ENCODE results near the gene RFX6.
"Not testable (repeated sequence)": the region's sequence is repeated elsewhere in the genome, so short reads cannot be mapped to it uniquely, and the experiment has no call there.

Gene RFX6

DNA sequence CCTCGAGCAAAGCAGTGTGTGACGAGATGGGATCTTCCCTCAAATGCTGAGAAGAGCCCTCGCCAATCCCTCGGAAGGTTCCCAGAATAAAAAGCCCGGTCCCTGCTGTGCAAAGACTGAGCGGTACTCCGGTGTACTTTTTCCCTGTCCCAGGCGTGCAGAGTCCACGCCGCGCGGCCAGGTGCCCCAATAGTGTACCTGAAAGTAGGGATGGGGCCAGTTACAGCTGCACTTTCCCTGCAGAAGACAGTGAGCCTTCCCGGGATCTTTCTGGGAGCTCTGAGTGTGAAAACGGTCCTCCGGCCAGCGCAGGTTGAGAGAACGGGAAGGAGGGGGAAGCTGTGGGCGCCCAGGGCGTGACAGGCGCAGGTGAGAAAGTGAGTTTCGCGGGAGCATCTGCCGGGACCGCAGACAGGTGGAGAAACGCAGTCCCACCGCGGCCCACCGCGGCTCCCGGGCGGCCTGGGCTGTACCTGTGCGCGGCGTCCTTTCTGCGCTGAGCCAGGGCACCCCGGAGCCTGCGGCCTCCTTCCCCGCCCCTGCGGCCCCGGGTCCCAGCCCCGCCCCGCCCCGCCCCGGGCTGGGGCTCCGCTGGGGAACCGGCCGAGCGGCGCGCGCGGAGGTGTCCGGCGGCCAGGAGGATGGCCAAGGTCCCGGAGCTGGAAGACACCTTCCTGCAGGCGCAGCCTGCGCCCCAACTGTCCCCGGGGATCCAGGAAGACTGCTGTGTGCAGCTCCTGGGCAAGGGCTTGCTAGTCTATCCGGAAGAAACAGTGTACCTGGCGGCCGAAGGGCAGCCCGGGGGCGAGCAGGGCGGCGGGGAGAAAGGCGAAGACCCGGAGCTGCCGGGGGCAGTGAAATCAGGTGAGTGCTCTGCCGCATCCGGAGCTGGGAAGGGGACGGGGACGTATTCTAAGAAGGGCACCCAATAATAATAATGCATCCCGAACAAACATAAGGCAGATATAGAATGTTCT lies at the start of gene RFX6:
TSS of gene RFX6 (plus strand) at position 608 of the 977 bp plus-strand sequence. CDS start at position 642, 34 bp downstream.
- Mint-ChIP-seq H3K9me3 (no peaks in the 10 kb centered on the region), H3K27ac (no peak within 1 kb of the TSS), H3K36me3 (no peaks in the 10 kb centered on the region), H3K27me3 (peaks cover 19 to 27% of the 10 kb centered on the region in 2 donors), H3K4me3 (peak within 1 kb of the TSS; percentile 64 to 78), H3K4me1 (peaks cover 4 to 13% of the 10 kb centered on the region in 2 donors)
- DNase-seq (no peak), ATAC-seq (replicated peaks) (peak; percentile 31 to 44)

GRCh38 chr6:116827561-116828240 lies 49.3 kb upstream of the RFX6 start:
- ATAC-seq (replicated peaks) (no peak), DNase-seq (no peak)
- Mint-ChIP-seq H3K27ac (no peak overlapping the region), H3K36me3 (no peaks in the 10 kb centered on the region), H3K27me3 (no peaks in the 10 kb centered on the region), H3K9me3 (peaks cover 5 to 15% of the 10 kb centered on the region in 2 donors), H3K4me1 (no peaks in the 10 kb centered on the region), H3K4me3 (no peak overlapping the region)

- no peaks in the 10 kb centered on the region for H3K4me1 Mint-ChIP-seq
- H3K9me3 Mint-ChIP-seq, result peaks cover 3 to 6% of the 10 kb centered on the region in 2 donors
- DNase-seq (no peak), ATAC-seq (replicated peaks) (no peak)
- no peak within 1 kb of the TSS for H3K4me3 Mint-ChIP-seq
- no peak within 1 kb of the TSS for H3K27ac Mint-ChIP-seq
- no peaks in the 10 kb centered on the region for H3K36me3 Mint-ChIP-seq
- H3K27me3 Mint-ChIP-seq, result no peaks in the 10 kb centered on the region
Observed at GRCh38 chr6:116828983-116829382, 48.1 kb upstream of the RFX6 start, which contains the start of gene GPRC6A. Gene GPRC6A (minus strand): TSS chr6:116829083. CDS start chr6:116829013, 70 bp downstream.

- not testable (repeated sequence) for H3K36me3 Mint-ChIP-seq; H3K4me3 Mint-ChIP-seq; H3K27me3 Mint-ChIP-seq; DNase-seq; H3K27ac Mint-ChIP-seq; H3K9me3 Mint-ChIP-seq; ATAC-seq (replicated peaks); H3K4me1 Mint-ChIP-seq
Observed at GRCh38 chr6:116834526-116834925, 42.5 kb upstream of the RFX6 start.

GRCh38 chr6:116836606-116837342 lies 40.3 kb upstream of the RFX6 start:
- ATAC-seq (replicated peaks) (no peak), DNase-seq (no peak)
- peaks cover 0 to 2% of the 10 kb centered on the region in 2 donors for H3K4me1 Mint-ChIP-seq
- no peaks in the 10 kb centered on the region for H3K9me3 Mint-ChIP-seq
- H3K27me3 Mint-ChIP-seq, result peaks cover 5% of the 10 kb centered on the region in 2 donors
- H3K4me3 Mint-ChIP-seq, result no peak overlapping the region
- H3K36me3 Mint-ChIP-seq, result no peaks in the 10 kb centered on the region
- no peak overlapping the region for H3K27ac Mint-ChIP-seq

DNA sequence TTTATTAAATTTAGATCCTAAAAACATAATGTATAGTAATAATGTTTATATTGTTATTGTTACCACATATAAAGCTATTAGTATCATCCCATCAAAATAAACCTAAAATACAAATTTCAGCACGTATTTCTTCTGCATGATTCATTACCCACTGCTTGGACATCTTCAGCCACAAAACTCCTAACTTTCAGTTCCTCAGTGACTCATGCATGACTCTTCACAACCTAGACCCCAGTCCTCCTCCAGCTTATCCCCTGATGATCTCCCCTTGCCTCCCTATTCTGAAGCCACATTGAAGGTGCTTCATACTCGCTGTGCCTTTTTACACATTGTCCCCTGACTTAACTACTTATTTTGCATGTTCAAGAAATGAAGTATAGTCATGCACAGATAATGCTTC lies 37.0 kb upstream of the RFX6 start:
- H3K4me3 Mint-ChIP-seq, result no peak overlapping the region
- H3K36me3 Mint-ChIP-seq, result no peaks in the 10 kb centered on the region
- H3K27me3 Mint-ChIP-seq, result peaks cover 5% of the 10 kb centered on the region in 2 donors
- peaks cover 0 to 2% of the 10 kb centered on the region in 2 donors for H3K4me1 Mint-ChIP-seq
- no peak overlapping the region for H3K27ac Mint-ChIP-seq
- no peaks in the 10 kb centered on the region for H3K9me3 Mint-ChIP-seq
- ATAC-seq (replicated peaks) (peak; percentile 23 to 34), DNase-seq (no peak)

DNA sequence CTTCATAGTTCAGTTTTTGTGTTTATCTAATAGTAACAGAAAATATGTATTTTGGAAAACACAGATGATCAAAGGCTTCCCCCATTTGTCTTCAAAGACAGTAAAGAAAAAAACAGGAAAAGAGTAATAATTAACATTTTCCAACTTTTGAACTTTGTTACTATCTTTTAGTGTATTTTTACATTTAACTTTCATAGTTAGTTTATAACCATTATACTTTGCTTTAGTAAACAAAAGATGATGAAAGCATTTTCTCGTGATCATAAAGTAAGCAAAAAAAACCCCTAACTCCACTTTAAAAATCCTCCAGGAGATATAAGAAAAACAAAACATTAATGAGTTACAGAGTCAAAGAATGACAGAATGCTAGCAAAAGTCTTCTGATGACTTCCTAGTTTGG lies 34.6 kb upstream of the RFX6 start:
- peaks cover 0 to 2% of the 10 kb centered on the region in 2 donors for H3K4me1 Mint-ChIP-seq
- ATAC-seq (replicated peaks), result no peak
- H3K4me3 Mint-ChIP-seq, result no peak overlapping the region

GRCh38 chr6:116847227-116847626 lies 29.8 kb upstream of the RFX6 start:
- ATAC-seq (replicated peaks) (peak; percentile 21 to 39), DNase-seq (no peak)
- Mint-ChIP-seq H3K9me3 (peaks cover 0 to 1% of the 10 kb centered on the region in 2 donors), H3K36me3 (no peaks in the 10 kb centered on the region), H3K27me3 (peaks cover 9 to 21% of the 10 kb centered on the region in 2 donors), H3K4me3 (no peak overlapping the region), H3K4me1 (no peaks in the 10 kb centered on the region), H3K27ac (no peak overlapping the region)

More for the DNA sequence above, 34.6 kb upstream of the RFX6 start:
- H3K9me3 Mint-ChIP-seq, result no peaks in the 10 kb centered on the region
- no peak for DNase-seq
- H3K27me3 Mint-ChIP-seq, result peaks cover 0 to 5% of the 10 kb centered on the region in 2 donors
- no peaks in the 10 kb centered on the region for H3K36me3 Mint-ChIP-seq
- no peak overlapping the region for H3K27ac Mint-ChIP-seq

- Mint-ChIP-seq H3K4me1 (no peaks in the 10 kb centered on the region), H3K36me3 (no peaks in the 10 kb centered on the region), H3K27ac (no peak overlapping the region), H3K4me3 (no peak overlapping the region), H3K27me3 (no peaks in the 10 kb centered on the region), H3K9me3 (peaks cover 21 to 24% of the 10 kb centered on the region in 2 donors)
- DNase-seq (no peak), ATAC-seq (replicated peaks) (no peak)
Observed at GRCh38 chr6:116858060-116858459, 19.0 kb upstream of the RFX6 start.

DNA sequence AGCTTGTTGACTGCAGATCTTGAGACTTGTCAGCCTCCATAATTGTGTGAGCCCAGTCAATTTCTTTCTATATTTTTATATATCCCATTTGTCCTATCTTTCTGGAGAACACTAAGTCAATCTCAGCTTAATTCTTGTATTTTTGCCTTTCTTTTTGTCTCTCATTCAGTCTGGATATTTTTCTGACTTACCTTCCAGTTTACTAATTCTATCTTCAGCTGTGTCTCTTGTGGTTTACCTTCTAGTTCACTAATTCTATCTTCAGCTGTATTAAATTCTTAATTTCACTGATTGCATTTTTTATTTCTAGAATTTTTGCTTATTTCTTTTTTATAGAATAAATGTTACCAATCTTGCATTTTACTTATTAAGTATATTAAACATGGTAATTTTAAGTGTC lies 17.8 kb upstream of the RFX6 start:
- no peaks in the 10 kb centered on the region for H3K27me3 Mint-ChIP-seq

DNA sequence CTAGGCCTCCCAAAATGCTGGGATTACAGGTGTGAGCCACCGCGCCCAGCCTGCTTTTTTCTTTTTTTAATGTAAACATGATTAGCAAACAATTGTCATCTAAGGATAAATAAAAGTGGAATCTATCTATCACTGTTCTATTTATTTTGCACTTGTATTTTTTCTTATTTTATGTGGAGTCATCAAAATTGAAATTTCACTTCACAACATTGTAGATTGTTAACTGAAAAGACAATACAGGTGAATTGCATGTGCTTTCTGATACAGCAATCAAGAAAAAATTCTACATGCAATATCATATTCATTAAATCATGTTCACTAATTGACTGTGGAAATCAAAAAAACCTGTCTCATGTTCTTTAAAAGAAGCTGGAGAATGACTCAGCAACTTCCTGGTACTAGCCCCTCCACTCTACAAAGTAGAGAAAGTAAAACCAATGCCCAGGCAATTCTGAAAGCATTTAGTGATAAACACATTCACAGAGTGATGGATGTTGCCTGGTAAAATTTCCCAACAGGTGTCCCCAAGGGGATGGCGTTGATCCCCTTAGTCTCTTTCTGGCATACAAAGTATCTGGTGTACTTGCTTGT lies 10.7 kb upstream of the RFX6 start:
- no peak overlapping the region for H3K27ac Mint-ChIP-seq
- no peaks in the 10 kb centered on the region for H3K27me3 Mint-ChIP-seq
- ATAC-seq (replicated peaks) (no peak), DNase-seq (no peak)
- H3K4me1 Mint-ChIP-seq, result no peaks in the 10 kb centered on the region
- no peak overlapping the region for H3K4me3 Mint-ChIP-seq
- H3K36me3 Mint-ChIP-seq, result no peaks in the 10 kb centered on the region
- peaks cover 0 to 2% of the 10 kb centered on the region in 2 donors for H3K9me3 Mint-ChIP-seq

More for the DNA sequence above, 17.8 kb upstream of the RFX6 start:
- H3K9me3 Mint-ChIP-seq, result peaks cover 18 to 20% of the 10 kb centered on the region in 2 donors
- no peak for DNase-seq
- no peaks in the 10 kb centered on the region for H3K4me1 Mint-ChIP-seq
- no peak overlapping the region for H3K4me3 Mint-ChIP-seq
- no peak overlapping the region for H3K27ac Mint-ChIP-seq
- no peak for ATAC-seq (replicated peaks)
- H3K36me3 Mint-ChIP-seq, result no peaks in the 10 kb centered on the region

DNA sequence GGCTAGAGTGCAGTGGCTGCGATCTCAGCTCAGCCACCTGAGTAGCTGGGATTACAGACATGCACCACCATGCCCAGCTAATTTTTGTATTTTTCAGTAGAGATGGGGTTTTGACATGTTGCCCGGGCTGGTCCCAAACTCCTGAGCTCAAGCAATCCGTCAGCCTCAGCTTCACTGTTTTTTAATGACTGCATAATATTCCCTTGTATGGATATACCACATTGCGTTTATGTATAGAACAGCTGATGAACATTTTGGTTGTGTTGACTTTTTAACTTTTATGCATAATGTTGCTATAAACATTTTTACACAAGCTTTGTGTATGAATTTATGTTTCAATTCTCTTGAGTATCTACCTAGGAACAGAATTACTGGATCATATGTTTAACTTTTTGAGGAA lies 4.3 kb upstream of the RFX6 start:
- no peak overlapping the region for H3K4me3 Mint-ChIP-seq
- ATAC-seq (replicated peaks), result no peak
- peaks cover 4 to 13% of the 10 kb centered on the region in 2 donors for H3K4me1 Mint-ChIP-seq
- DNase-seq, result no peak
- H3K36me3 Mint-ChIP-seq, result no peaks in the 10 kb centered on the region
- no peaks in the 10 kb centered on the region for H3K9me3 Mint-ChIP-seq
- H3K27me3 Mint-ChIP-seq, result peaks cover 19 to 27% of the 10 kb centered on the region in 2 donors
- H3K27ac Mint-ChIP-seq, result no peak overlapping the region

DNA sequence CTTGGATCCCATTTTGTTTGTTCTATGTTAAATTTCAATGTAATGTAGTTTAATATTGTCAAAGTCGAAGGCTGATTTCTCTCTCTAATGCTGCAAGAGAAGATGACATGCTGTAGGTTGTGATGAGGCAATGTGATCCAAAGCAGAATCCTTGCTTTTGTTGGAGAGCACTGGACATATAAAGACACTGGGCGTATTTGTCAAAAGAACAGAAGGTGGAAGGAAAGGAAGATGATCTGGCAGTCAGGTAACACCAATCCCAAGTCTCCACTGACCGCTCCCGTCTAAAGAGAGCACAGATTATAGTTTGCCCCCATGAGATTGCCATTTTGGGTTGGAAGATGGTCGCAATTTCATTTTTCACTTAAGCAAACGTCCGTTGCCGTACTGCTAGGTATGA lies 935 bp upstream of the RFX6 start:
- Mint-ChIP-seq H3K9me3 (no peaks in the 10 kb centered on the region), H3K27me3 (peaks cover 19 to 27% of the 10 kb centered on the region in 2 donors), H3K4me3 (no peak overlapping the region), H3K36me3 (no peaks in the 10 kb centered on the region), H3K27ac (no peak overlapping the region), H3K4me1 (peaks cover 4 to 13% of the 10 kb centered on the region in 2 donors)
- ATAC-seq (replicated peaks), result no peak
- no peak for DNase-seq

- H3K36me3 Mint-ChIP-seq, result no peaks in the 10 kb centered on the region
Observed at GRCh38 chr6:116877743-116878142, 701 bp downstream of the RFX6 start.

More at GRCh38 chr6:116877743-116878142, 701 bp downstream of the RFX6 start:
- DNase-seq (no peak), ATAC-seq (replicated peaks) (no peak)
- peaks cover 19 to 27% of the 10 kb centered on the region in 2 donors for H3K27me3 Mint-ChIP-seq
- no peak overlapping the region for H3K27ac Mint-ChIP-seq
- no peaks in the 10 kb centered on the region for H3K9me3 Mint-ChIP-seq
- H3K4me1 Mint-ChIP-seq, result peaks cover 4 to 13% of the 10 kb centered on the region in 2 donors
- no peak overlapping the region for H3K4me3 Mint-ChIP-seq

Data from stimulated activated naive B cell treated with anti-CD40 and anti-IgM and Interleukin-4, amounts not matched to agents 10 μg/mL and 1 μg/mL and 100 μg/mL, for 72 hours (primary cell).